HG02938 (cell line): ENCODE data around the gene ATXN1.
A peak's percentile ranks its signal among the peaks of the same experiment; 100 is the strongest.

Experiments used
- ATAC-seq: cut with Tn5 transposase; IDR thresholded peaks from one replicate; pipeline ENCODE4 v1.9.1; 2021; ENCODE audit warnings: mild to moderate bottlenecking, moderate library complexity; ENCODE audit not compliant: unreplicated experiment

Gene ATXN1

GRCh38 chr6:16747232-16748024 is 13.8 kb downstream of the ATXN1 start:
- no peak for ATAC-seq

- ATAC-seq, result no peak
Observed at GRCh38 chr6:16746812-16747211, 14.4 kb downstream of the ATXN1 start.

- no peak for ATAC-seq
Observed at GRCh38 chr6:16746401-16746800, 14.9 kb downstream of the ATXN1 start.

GRCh38 chr6:16743664-16744210 is 17.5 kb downstream of the ATXN1 start:
- ATAC-seq, result no peak

- ATAC-seq, result no peak
Observed at GRCh38 chr6:16742116-16742515, 19.1 kb downstream of the ATXN1 start.

GRCh38 chr6:16741112-16742016 is 19.9 kb downstream of the ATXN1 start:
- peak; percentile 87 for ATAC-seq

GRCh38 chr6:16740097-16740496 is 21.2 kb downstream of the ATXN1 start:
- no peak for ATAC-seq

- no peak for ATAC-seq
Observed at GRCh38 chr6:16739329-16739801, 21.9 kb downstream of the ATXN1 start.

GRCh38 chr6:16737925-16738324 is 23.3 kb downstream of the ATXN1 start:
- ATAC-seq, result no peak

- no peak for ATAC-seq
Observed at GRCh38 chr6:16736856-16737775, 24.1 kb downstream of the ATXN1 start.

GRCh38 chr6:16735014-16735413 is 26.2 kb downstream of the ATXN1 start:
- ATAC-seq, result no peak

GRCh38 chr6:16733085-16733484 is 28.2 kb downstream of the ATXN1 start:
- no peak for ATAC-seq

- ATAC-seq, result peak; percentile 98
Observed at GRCh38 chr6:16731478-16732051, 29.7 kb downstream of the ATXN1 start.

- no peak for ATAC-seq
Observed at GRCh38 chr6:16730738-16731477, 30.4 kb downstream of the ATXN1 start.

- no peak for ATAC-seq
Observed at GRCh38 chr6:16729744-16730143, 31.5 kb downstream of the ATXN1 start.

GRCh38 chr6:16729183-16729691 is 32.0 kb downstream of the ATXN1 start:
- no peak for ATAC-seq

GRCh38 chr6:16728513-16729182 is 32.6 kb downstream of the ATXN1 start:
- no peak for ATAC-seq

GRCh38 chr6:16727996-16728395 is 33.3 kb downstream of the ATXN1 start:
- no peak for ATAC-seq
